Cerebellar nuclear complex (tissue), 1 donor: ENCODE data around the gene SERPINE2.

Source experiments
- DNase-seq, 2 experiments: peaks; one replicate each; lab custom pipeline; 2025; lab: John Stamatoyannopoulos, UW

Gene SERPINE2, protein sequence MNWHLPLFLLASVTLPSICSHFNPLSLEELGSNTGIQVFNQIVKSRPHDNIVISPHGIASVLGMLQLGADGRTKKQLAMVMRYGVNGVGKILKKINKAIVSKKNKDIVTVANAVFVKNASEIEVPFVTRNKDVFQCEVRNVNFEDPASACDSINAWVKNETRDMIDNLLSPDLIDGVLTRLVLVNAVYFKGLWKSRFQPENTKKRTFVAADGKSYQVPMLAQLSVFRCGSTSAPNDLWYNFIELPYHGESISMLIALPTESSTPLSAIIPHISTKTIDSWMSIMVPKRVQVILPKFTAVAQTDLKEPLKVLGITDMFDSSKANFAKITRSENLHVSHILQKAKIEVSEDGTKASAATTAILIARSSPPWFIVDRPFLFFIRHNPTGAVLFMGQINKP

DNA sequence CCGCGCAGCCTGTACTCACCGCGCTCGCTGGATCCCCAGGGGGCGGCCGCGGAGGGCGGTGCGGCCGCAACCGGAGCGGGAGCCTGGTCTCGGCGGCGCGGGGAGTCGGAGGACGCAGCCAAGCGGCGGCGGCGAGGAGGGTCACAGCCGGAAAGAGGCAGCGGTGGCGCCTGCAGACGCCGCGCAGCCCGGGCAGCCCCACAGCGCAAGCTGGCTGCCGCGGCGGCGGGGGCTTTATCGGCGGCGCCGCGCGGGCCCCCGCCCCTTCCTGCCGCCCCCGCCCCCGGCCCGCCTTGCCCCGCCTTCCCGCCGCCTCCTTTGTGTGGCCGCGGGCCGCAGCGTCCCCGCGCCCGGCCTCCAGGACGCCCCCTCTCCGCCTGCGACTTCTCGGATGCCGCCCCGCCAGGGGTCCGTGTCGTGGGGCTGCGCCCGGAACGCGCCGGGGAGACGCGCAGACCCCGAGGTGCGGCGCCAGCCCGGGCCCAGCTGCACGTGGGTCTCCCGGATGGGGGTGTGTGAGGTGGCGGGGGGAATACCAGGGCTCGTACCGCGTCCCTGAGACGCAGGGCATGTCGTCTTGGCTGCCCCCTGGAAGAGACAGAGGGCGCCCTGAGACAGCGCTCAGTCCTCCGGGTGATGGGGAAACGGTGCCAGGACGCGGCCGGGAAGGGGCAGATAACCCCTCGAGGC lies at the start of gene SERPINE2:
Gene SERPINE2 (minus strand): TSS at position 207 of the 690 bp plus-strand sequence. CDS start 37,386 bp downstream, outside the sequence.
- DNase-seq, result no peak

DNA sequence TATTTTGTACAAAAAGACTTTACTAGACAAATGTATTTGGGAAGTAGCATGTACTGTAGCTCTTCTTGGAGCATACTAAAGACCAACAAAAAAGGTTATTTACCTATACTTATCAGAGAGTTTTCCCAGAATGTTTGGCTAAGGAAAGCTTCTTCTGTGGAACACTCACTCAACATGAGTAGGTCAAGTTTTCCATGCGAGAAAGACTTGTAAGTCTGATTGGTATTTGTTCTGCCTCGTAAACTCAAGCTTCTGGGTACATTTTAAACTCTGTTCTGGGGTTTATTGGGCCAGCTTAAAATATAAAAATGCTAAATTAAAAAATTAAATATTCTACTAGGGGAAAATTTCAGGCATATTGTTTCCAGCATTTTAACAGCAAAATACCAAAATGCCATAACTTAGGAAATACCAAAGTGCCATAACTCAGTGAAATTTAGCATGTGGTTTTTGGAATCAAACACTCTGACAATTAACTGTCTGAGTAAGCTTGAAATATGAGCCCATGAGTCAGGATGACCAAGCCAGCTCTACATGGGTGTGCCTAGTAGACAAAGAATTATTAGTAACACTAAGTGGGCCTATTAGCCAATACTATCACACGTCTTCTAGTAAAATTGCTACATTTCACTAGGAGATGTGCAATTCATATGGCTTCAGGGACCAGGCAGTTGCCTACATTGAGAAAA lies 47.3 kb upstream of the SERPINE2 start:
- no peak for DNase-seq

DNA sequence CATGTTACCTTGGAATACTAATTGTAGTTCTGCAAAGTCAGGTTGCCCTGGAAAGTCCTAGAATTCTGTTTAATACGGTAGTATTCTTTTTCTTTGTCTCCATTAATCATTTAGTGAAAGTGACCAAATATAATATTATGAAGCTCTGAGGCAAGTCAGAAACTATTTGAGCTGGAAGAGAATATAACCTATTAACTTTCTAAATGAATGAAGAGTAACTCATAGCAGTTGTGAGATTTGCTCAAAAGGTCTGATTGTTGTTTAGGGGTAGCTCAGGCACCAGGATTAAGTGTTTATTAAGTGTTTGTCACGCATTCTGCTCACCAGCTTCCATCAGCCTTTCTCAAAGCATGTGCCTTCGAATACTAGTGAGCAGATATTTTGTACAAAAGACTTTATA lies 46.7 kb upstream of the SERPINE2 start:
- DNase-seq, result no peak

DNA sequence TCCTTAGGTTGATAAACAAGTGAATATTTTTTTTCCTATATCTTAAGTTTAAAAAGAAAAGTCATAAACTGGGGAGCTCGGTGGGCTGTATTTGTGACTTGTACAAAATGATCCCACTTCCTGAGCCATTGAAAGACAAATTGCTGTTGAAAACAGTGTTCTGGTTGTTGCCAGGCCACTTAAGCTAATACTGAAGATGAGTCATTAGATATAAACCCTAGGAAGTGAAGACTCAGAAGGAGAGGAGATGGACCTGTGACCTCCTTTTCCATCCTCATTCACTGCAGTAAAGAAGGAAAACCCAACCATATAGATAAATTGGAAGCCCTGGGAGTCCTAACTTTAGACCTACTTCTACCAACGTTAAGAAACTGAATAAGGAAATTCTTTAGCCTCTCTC lies 46.2 kb upstream of the SERPINE2 start:
- DNase-seq, result no peak

DNA sequence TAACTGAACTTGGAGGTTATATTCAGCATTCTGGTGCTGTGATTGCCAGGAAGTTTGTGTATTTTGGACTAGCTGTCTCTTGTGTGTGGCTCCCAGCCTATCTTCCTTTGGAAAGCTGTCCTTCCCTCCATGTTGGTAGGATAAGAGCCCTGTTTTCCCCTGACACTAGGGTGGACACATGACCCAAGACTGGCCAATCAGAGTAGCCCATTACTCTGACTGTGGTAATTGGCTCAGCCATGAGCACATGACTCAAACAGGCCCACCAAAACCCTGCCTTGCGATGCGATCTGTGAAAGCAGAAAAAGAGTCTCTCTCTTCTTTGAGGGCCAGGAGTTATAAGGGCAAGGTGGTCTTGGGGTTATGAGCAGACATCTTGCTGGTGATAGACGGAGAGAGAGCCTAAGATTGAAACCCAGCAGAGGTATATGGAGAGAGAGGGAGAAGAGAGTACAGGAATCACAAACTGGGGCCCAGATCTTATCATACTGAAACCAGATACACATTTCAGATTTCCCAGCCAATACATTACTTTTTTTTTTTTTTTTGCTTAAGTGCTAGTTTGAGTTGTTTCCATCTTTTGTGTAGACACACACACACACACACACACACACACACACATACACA lies 45.3 kb upstream of the SERPINE2 start:
- DNase-seq, result no peak

DNA sequence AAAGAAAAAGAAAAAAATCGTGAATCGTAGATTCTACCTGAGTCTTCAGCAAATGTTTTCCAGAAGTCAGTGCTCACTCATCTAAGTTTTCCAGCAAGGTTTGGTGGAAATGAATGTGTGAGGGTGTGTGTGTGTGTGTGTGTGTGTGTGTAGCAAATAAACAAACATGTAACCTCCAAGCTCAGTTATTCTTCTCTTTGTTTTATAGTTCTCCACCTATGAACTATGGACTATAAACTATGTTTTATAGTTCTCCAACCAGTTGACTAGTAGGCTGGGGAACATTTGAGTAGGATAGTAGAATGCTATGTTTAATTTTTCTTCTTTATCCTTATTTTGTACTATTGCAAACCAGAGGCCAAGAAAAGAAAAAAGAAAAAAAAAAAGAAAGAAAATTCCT lies 44.6 kb upstream of the SERPINE2 start:
- DNase-seq, result no peak

DNA sequence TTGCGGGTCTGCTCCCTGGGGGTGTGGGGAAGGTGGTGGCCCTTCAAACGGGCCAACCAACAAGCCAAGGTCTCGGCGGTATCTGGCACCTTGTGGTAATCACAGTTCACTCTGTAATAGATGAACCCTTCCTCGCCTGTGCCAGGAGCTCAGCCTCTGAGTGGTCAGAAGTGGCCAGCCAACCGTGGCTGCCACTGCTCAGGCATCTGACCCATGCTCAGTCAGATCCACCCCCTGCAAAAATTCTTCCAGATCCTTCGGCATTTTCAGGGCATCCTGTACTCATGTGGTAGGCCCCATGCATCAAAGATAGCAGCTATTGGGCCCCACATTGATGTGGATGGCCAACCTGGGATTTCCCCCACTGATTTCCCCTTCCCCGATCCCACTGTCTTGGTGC lies 39.6 kb upstream of the SERPINE2 start:
- no peak for DNase-seq

DNA sequence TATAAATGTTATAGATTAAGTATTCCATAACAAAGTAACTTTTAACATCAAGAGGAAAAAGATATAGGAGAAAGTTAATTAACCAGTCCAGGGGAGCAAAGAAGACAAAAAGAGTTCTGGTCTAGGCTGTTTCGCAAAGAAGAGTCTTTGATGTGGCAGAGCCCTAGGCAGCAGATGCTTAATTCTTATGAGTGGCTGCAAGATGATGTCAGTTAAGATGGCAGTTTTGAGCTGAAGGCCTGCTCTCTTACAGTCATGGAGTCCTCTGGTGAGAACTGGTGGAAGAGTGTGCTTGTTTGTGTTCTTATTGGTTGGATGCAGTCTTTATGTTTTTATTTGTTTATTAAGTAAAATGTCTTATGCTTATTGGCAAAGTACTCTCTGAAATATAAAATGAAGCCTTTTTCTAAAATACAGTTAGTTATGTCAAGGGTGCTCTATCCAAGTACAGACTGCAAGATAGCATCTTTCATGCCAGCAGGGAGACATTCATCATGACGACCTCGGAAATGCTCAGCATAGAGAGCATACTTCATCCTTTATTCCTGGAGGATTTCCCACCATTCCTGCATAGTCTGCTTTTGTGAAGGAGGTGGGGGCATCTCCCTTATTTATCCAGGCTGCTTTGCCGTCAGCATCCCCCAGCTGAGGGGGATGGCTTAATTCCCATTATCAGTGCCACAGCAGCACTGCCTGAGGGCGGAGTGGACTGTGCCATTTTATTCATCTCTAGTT lies 38.9 kb upstream of the SERPINE2 start:
- DNase-seq, result no peak

DNA sequence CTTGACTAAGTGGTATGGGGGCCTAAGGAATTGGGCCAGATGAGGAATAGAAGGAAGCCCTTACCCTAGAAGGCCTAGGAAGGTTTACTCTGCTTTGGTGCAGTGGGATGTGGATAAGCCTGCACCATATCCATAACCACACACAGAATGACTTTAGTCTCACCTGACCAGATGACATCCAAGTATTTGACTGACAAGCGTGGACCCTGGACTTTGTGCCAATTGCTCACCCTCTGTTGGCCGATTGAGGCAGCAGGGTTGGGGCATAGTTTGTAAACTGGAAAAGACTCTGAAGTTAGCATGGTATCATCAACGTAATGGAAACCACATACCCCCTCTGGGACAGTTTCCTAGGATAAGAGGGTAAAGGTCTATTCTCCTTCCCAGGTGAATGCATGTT lies 36.5 kb upstream of the SERPINE2 start:
- DNase-seq, result no peak

DNA sequence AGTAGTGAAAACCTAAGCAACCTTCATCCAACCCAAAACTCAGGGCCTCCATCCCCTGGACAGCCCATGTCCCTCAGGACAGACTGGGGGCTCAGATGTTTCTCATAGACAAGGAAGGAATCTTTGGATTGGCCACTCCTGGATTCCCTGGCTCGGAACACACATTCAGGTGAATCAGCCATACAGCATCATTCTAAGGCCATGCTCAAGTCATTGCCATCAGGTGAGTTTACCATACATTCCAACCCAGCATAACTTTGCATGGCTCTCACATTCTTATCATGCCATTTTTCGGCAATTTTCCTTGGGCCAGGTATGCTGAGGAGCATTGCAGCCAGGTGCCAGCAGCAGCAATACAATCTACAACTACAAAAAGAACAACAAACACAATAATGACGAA lies 34.6 kb upstream of the SERPINE2 start:
- DNase-seq, result no peak

DNA sequence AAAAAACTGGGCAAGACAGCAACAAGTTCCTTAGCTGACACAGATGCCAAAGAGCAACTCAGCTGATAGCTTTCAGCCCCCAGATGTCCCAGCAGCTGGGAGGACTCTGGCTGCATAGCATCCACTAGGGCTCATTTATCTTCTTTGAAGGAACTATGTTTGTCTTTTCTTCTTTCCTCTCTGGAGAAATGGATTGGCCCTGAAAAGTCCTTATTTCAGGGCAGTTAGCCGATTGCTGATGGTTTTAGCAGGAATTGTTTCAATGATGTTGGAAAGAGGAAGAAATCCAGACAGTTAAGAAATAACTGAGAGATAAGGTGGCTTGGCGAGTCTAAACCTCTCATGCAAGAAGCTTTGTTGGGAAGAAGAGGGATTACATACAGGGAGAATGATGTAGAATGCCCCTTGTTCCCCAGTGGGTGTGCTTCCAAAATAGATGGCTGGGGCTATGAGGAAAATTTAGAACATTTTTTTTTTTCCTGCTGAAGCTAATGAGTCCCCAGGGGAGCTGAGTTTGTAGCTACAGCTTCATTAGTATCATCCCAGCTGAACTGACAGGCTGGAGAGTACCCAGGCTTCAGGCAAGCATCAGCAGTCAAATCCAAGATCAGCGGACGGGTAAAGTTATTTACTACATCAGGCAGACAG lies 33.6 kb upstream of the SERPINE2 start:
- DNase-seq, result no peak

DNA sequence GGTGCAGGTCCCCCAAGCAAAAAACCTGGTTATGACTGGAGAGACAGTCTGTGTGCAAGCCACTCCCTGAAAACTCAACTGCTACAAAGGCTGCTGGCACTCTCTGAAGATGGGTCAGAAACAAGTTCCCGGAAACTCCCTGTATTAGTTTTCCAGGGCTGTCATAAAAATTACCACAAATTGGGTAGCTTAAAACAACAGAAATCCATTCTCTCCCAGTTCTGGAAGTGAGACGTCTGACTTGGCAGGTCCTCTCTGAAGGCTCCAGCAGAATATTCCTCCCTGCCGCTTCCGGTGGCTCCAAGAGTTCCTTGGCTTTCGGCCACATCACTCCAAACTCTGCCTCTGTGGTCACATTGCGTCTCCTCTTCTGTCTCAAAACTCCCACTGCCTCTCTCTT lies 30.1 kb upstream of the SERPINE2 start:
- DNase-seq, result no peak

DNA sequence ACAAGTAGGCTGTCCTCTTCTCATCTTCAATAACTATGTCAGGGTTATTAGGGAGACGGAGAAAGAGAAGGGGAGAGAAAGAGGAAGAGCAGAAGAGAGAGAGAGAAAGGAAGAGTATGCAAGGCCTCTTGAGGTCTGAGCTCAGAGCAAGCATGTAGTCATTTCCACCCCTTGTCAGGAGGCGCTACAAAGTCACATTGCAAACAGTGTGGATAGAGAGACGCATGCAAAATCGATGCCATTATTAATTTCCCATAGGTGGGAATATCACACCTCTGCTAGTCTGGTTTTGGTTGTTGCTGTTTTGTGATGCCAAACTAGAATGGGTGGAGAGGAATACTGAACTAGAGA lies 24.2 kb upstream of the SERPINE2 start:
- DNase-seq, result no peak

DNA sequence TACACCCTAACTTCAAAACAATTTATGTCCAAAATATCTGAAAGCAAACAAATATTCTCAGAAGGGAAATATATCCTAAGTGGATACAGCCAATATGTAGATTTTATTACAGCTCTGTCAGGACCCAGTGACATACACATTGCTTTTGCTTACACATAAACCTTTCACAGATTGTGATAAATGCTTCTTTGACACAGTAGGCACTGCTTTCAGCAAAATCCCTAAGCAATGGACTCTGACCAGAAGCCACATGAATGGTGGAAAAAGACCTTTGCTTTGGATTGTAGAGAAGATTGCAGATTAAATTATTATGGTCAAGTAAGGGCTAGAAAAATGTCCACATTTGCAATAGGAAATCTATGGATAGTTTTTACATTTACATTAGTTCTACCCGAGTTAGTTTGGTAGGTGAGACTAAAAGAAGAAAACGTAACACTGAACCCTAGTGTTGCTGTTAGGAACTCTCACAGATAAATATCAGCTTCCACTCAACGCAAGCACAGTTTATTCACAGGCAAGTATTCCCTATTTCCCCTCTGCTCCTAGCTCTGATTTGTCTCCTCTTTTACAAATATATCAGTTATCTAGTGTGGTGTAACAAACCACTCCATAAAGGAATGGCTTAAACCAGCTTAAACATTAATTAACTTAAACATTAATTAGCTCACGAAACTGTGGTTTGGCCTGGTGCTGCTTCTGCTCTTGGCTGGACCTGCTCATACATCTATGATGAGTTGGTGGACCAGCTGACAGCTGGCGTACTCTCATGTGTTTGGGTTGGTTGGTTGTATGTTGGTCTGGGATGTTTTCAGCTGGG lies 23.6 kb upstream of the SERPINE2 start:
- no peak for DNase-seq

DNA sequence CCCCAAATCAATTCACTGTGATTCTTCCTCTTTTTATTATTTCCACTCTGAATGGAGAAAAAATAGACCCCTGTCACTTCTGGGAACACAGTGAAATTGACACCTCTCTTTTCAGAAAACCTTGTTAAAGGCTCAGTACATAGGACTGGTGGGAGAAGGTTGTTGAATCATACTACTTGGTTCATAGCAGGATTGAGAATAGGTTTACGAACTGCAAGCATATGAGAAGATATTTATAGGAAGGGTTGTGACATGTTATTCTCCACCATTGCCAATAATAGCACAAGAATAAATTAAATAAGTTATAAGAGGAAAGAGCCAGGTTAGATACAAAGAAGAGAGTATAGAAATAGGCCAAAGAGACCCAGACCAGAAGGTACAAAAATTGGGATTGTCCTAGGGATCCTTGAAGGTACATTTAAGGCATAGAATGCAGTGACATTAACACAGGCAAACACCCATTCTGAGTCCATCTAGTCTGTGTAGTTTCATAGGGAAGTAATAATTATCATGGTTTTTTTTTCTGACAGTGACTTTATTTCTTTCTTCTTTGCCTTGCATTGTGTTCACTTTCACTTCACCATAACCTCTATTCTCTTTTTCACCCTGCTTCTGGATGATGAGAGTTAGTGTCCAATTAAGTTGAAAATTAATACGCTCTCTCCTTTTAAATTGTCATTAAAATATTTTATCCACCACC lies 21.8 kb upstream of the SERPINE2 start:
- no peak for DNase-seq

DNA sequence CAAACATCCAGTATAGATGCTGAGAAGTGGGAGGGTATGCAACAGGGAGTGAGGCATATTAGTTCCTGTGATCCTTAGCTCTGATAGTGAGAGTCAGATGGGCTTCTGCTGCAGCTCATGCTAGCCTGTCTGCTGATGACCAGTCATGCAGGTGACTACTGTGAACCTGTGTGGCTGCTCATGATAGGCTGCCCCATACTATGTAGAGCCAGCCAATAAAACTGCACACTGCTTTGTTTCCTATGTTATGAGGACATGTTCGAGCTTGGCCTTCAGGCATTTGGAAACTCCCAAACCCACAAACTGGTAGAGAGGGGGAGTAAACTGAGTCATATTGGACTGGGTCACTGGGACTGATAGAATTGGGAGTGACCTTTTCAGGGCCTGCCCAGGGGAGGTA lies 20.1 kb upstream of the SERPINE2 start:
- DNase-seq, result no peak

DNA sequence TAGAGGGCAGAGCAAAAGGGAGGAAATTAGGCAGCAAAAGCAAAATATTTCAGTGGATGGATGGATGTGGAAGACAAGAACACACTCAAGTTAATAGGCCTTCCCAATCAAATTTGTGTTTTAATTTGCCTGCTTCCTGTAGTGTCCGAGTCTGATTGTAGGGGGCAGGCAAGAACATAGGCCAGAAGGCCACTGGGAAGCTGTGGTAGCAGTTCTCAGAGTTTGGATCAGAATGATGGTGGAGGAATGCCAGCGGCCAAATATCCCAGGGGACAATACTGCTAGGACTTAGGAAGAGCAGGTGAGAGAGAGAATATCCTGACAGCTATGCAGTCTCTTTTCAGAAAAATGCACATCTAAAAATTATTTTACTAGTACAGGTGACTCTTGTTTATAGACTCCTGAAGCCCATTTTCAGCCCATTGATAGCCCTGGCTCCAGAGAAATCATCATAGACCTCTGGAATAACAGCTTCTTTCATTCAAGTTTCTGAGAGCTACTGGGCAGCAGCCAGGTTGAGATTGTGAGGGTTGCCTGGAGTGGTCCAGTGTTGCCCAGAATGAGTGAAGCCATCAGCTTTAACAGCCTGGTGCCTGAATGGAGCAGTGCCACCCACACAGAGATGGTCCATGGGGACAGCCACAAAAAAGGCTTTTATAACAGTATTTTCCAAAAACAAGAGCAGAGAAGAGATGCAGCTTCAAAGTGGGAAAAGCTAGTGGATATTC lies 19.1 kb upstream of the SERPINE2 start:
- no peak for DNase-seq

DNA sequence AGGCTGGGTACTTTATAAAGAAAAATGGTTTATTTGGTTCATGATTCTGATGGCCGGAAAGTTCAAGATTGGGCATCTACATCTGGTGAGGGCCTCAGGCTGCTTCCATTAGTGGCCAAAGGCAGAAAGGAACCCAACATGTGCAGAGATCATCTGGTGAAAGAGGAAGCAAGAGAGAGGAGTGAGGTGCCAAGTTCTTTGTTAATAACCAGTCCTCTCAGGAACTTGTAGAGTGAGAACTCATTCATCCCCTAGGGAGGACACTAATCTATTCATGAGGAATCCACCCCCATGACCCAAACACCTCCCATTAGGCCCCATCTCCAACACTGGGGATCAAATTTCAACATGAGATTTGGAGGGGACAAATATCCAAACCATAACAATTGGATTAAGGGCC lies 17.8 kb upstream of the SERPINE2 start:
- no peak for DNase-seq

DNA sequence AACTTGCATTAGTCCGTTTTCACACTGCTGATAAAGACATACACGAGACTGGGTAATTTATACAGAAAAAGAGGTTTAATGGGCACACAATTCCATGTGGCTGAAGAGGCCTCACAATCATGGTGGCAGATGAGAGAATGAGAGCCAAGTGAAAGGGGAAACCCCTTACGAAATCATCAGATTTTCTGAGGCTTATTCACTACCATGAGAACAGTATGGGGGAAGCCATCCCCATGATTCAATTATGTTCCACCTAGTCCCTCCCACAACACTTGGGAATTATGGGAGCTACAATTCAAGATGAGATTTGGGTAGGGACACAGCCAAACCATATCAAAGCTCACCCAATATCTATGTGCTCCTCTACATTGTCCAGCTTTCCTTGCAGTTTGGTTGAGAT lies 16.0 kb upstream of the SERPINE2 start:
- DNase-seq, result no peak
